HG03575 (cell line): ENCODE measurements around the gene BCL2.
"Not testable (repeated sequence)": the region's sequence is repeated elsewhere in the genome, so short reads cannot be mapped to it uniquely, and the experiment has no call there.

ENCODE experiments used
- ATAC-seq: cut with Tn5 transposase; IDR thresholded peaks from one replicate; pipeline ENCODE4 v1.9.1; 2021; ENCODE audit not compliant: unreplicated experiment, insufficient number of reproducible peaks, low FRiP score; ENCODE audit errors: extremely low read depth

The BCL2 gene

DNA sequence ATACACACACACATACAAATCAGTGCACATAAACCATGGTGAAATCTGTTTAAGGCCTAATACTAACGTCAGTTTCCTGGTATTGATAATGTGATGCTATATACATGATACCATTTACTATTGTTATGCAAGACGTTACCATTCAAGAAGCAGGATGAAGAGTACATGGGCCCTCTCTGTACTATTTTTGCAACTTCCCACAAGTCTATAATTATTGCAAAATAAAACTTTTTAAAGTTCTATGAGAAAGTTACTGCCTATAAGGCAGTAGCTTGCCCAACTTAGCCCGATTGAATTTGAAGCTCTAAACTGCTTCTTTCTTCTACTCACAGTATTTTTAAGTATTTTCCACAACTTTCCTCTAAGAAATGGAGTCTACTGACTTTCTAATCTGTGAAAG, 74.0 kb downstream of the BCL2 start:
- no peak for ATAC-seq

DNA sequence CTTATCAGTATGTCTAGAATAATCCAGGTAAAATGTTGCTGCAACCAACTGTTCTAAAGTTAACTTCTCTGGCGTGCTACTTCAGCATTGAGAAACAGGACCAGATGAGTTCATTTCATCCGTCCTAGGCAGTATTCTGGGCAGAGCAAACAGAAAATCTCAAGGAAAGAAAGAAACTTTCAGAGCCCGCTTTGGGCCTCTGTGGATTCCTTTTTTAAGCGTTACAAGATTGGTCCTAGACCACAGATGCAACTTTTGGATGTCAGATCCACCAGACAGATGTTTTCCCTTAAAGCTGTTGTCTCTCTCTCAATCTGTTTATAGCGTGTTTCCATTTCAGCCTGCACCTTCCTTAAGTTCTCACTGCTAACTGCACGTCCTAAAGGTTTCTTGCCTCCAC, 75.0 kb downstream of the BCL2 start:
- ATAC-seq: no peak

DNA sequence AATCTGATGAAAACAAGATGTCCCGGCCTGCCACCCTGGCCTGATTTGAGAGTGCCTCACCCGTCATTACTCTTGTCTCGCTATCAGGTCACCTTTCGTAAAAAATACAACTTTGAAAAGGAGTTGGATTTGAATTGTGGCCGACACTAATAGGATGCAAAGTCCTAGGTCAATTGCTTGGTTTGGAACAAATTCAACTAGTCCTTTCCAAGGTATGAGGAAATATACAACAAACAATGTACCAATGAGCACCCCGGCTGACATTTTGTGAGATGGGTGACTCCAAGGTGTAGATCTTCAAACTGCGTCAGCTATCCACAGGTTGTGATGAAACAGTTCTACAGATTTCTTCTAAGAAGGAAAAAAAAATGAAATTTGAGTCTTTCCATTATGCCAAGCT, 77.8 kb downstream of the BCL2 start:
- no peak for ATAC-seq

- no peak for ATAC-seq
These were observed 78.3 kb downstream of the BCL2 start for GRCh38 chr18:63241317-63241712.

DNA sequence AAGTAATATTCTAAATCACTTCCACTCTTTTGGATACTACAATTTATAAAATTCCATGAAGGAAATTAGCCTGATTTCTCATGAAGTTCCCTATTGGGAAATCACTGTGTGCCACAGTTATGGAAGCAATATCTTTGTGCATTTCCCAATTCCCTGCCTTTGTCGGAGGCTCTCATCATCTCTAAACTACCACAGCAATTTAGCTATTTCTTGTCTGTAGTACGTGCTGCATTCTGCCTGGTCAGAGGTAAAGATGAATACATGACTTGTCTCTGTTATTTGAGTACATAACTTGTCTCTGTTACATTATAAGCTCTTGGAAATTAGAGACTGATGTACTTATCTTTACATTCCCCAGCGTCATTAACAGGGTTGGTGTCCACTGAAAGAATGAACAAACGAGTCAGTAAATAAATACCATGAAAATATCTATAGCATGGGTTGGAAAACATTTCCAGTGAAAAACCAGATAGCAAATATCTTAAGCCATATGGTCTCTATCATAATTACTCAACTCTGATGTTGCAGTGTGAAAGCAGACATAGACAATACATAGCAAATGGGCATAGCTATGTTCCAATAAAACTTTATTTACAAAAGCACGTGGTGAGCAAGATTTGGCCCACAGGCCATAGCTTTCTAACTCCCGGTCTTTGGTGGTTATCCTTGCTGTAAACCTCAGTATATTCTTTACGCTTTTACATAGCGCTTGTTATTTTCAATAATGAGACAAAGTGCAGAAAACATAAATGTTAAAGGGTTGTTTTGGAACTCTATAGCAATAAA, 78.8 kb downstream of the BCL2 start:
- ATAC-seq: no peak

- no peak for ATAC-seq
These were observed 80.9 kb downstream of the BCL2 start for GRCh38 chr18:63238693-63239075.

- ATAC-seq: no peak
These were observed 81.5 kb downstream of the BCL2 start for GRCh38 chr18:63237881-63238692.

DNA sequence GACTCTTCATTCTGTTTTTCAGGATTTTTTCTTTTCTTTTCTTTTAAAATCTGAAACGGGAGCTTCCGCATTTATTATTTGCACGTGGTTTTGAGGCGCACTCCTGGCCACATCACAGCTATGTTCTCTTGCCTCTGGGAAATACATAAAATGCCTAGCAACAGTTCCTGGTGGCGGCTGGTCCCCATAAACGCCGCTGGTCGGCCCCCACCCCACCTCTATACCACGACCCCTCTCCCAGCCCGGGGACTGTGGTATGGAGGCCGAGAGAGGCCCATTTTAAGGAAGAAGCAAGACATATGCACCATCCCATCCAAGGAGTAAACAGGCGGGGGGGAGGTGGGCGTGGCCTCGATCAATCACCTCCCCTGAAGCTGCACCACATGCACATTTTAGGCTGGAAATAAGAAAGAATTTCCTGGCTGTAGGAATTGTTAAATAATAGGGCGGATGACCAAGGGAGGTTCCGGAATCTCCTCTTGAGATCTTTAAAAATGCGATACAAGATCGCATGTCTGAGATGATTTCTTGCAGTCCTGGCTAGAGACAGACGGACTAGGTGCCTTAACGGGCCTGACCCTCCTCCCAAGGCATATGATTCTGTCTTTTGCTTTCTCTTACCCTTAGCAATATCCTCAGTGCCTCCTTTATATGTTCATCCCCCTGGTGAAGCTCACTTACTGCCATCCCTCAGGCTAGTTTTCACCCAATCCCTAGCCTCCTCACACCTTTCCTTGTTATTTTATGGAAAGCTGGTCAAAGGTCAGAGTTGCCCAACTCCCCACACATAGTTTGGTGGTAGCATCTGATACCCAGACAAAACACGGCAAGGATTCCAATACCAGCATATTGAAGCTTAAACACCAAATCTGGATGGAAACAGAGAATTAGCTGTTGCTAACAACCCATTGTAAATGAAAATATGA, 82.4 kb downstream of the BCL2 start:
- no peak for ATAC-seq

DNA sequence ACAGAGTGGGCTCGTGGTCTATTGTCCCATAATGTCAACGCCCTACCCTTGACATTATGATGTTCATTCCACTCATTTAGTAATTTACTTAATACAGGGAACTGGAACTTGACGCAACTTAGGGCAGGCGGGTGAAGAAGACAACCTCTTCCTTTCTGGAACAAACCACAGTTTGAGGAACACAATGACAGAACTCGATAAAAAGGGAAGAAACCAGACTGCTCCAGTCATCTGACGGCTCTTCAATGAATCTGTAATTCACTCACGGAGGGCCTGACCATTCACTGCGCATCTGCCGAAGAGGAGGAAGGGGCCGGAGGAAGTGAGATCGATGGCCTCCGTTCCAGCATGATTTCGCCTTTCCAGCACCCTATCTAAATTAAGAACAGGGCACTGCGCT, 83.2 kb downstream of the BCL2 start:
- no peak for ATAC-seq

DNA sequence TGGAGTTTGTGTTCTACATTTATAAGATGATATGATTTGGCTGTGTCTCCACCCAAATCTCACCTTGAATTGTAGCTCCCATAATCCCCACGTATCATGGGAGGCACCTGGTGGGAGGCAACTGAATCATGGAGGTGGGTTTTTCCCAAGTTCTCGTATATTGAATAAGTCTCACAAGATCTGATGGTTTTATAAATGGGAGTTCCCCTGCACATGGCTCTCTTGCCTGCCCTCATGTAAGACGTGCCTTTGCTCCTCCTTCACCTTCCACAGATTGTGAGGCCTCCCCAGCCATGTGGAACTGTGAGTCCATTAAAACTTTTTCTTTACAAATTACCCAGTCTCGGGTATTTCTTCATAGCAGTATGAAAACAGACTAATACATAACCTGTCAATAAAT, 83.6 kb downstream of the BCL2 start:
- not testable (repeated sequence) for ATAC-seq

GRCh38 chr18:63234841-63235240, 84.7 kb downstream of the BCL2 start:
- ATAC-seq: no peak

DNA sequence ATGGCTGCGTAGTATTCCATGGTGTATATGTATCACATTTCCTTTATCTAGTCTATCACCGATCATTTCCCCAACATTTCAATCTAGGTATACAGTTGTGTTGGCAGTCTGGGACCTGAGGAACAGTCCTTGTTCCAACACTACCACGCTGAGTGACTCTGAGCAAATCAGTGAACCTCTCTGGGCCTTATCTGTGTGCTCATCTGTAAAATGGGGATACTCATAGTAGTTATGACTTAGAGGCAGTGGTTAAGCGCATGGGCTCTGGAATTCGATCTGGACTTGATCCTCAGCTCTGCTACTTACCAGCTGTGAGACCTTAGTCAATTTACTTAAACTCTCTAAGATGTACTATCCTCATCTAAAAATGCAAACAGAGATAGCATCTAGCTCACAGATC, 85.1 kb downstream of the BCL2 start:
- no peak for ATAC-seq

DNA sequence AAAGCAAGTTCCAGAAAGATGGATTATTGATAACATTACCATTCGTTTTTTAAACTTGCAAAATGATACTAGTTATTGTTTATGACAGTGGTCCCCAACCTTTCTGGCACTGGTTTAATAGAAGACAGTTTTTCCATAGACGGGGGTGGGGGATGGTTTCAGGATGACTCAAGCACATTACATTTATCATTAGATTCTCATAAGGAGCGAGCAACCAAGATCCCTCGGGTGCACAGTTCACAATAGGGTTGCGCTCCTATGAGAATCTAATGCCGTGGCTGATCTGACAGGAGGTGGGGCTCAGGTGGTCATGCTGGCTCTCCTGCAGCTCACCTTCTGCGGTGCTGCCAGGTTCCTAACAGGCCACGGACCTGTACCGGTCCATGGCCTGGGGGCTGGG, 86.2 kb downstream of the BCL2 start:
- ATAC-seq: no peak

GRCh38 chr18:63232826-63233225, 86.7 kb downstream of the BCL2 start:
- ATAC-seq: no peak

- ATAC-seq: no peak
These were observed 89.6 kb downstream of the BCL2 start for GRCh38 chr18:63229971-63230370.

DNA sequence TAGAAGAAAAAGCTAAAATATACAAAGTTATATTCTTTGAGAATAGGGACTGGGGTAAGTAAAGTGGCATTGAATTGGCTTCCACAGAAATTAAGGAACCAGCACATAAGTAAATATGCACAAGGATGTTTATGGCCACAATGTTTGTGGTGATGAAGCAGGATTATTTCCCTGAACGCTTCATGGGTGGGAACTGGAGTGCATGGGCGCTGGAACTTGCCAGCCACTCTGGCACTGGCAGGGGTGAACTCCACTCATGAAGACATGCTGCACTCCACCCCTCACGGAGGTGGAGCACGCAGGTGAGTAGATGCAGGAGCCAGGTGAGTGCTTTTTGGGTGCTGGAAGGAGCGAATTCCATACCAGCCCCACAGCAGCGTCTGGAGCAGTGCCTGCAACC, 94.1 kb downstream of the BCL2 start:
- no peak for ATAC-seq

DNA sequence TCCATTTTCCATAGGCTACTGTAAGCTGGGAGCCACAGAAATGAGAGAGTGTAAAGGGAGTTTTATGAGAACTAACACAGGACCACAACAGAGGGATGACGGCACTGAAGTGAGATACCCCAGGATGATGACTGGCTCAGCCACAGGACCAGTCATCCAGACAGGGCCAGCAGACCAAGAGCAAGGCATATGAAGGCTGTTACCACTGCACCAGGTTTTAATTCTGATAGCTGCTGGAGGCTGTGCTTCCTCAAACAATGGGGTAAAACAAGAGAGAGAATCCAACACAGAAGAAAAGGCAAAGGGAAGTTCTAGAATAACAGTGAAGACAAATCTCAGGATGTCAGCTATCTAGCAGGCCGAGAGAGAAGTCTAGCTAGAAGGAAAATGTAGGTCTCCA, 94.9 kb downstream of the BCL2 start:
- no peak for ATAC-seq

- ATAC-seq: no peak
These were observed 95.7 kb downstream of the BCL2 start for GRCh38 chr18:63223837-63224236.

GRCh38 chr18:63220903-63221302, 98.7 kb downstream of the BCL2 start:
- ATAC-seq: no peak
